Endothelial cell of umbilical vein (primary cell): Measurements from ENCODE around the gene LRP1-AS. TPM values are rescaled to one million over a fixed set of nuclear protein-coding genes. Genes with fewer than 3 reads are reported as not detected.

Experiments used
- BruUV-seq: library from RNA; stranded (reverse); fragments of 400-500 nt; replicated peaks from 2 replicates; lab custom pipeline; 2021; lab: Mats Ljungman, UMichigan
- CTCF ChIA-PET: fragments of 300-600, 350-600 bp; sonication (Branson Sonifier 250); formaldehyde crosslinking; loops from one replicate; lab custom pipeline; 2021; ENCODE audit warnings: antibody characterized with exemption, inconsistent platforms; lab: Charles Lee
- POLR2A ChIA-PET: fragments of 300-600, 350-600 bp; sonication (Branson Sonifier 250); formaldehyde crosslinking; loops from one replicate; lab custom pipeline; 2021; ENCODE audit warnings: antibody characterized with exemption, inconsistent platforms; lab: Charles Lee
- DNase-seq: peaks from one replicate; pipeline ENCODE4 v3.0.0-alpha.2; 2011; ENCODE audit warnings: low read depth, low spot score
- FAIRE-seq: peaks from 2 replicates; lab custom pipeline; 2011; peaks lifted over from hg19 to GRCh38; lab: Jason Lieb, UNC
- H2AFZ ChIP-seq: 2 replicates; pipeline ENCODE4 v1.6.0; 2012; ENCODE audit warnings: low read depth, low read length, control low read depth, inconsistent platforms
- H3K27ac ChIP-seq: 2 replicates; pipeline ENCODE4 v1.5.1; 2011; ENCODE audit warnings: low read depth, mild to moderate bottlenecking, control low read depth, low read length, moderate library complexity; ENCODE audit not compliant: insufficient read depth
- H3K27me3 ChIP-seq, 2 experiments: 2 replicates each; pipeline versions ENCODE4 v1.6.0 to v1.6.1; 2011; ENCODE audit warnings: low read length in 2 of 2, mixed read lengths in 1 of 2; ENCODE audit not compliant: control insufficient read depth in 2 of 2, insufficient read depth in 2 of 2
- H3K36me3 ChIP-seq, 2 experiments: 2 replicates in 1 of 2; 3 replicates in 1 of 2; pipeline ENCODE4 v1.5.1; 2011; ENCODE audit warnings: low read length in 2 of 2, mild to moderate bottlenecking in 1 of 2, moderate library complexity in 1 of 2; ENCODE audit not compliant: control insufficient read depth in 2 of 2, insufficient read depth in 2 of 2; ENCODE audit errors: extremely low read depth in 1 of 2
- H3K4me1 ChIP-seq: 3 replicates; pipeline ENCODE4 v1.5.1; 2011; ENCODE audit warnings: mild to moderate bottlenecking, low read length; ENCODE audit not compliant: control insufficient read depth, insufficient read depth; ENCODE audit errors: extremely low read depth
- H3K4me2 ChIP-seq: 2 replicates; pipeline ENCODE4 v1.6.1; 2011; ENCODE audit warnings: low read length, control low read depth, mixed read lengths; ENCODE audit not compliant: insufficient read depth
- H3K4me3 ChIP-seq, 3 experiments: fragments of 200-600 bp in 1 of 3; sonication (generic), shearing (Covaris generic) in 1 of 3; replicated peaks in 1 of 3; 2 replicates each; pipeline ENCODE4 v1.5.1; 2011 to 2016; ENCODE audit warnings: control low read depth in 3 of 3, low read length in 3 of 3, mild to moderate bottlenecking in 2 of 3, inconsistent platforms in 1 of 3, low read depth in 1 of 3, moderate library complexity in 1 of 3; ENCODE audit not compliant: insufficient read depth in 1 of 3
- H3K79me2 ChIP-seq: 2 replicates; pipeline ENCODE4 v1.6.0; 2012; ENCODE audit warnings: low read length, inconsistent platforms; ENCODE audit not compliant: control insufficient read depth, insufficient read depth
- H3K9ac ChIP-seq: replicated peaks from 2 replicates; pipeline ENCODE3; 2011; ENCODE audit warnings: low read length, control low read depth; ENCODE audit not compliant: insufficient read depth; ENCODE audit errors: extremely low read depth
- H3K9me1 ChIP-seq: replicated peaks from 3 replicates; pipeline ENCODE4 v1.6.0; 2011; ENCODE audit warnings: mild to moderate bottlenecking, low read length; ENCODE audit not compliant: control insufficient read depth, insufficient read depth; ENCODE audit errors: extremely low read depth
- H3K9me3 ChIP-seq: replicated peaks from 2 replicates; pipeline ENCODE4 v1.5.1; 2012; ENCODE audit warnings: low read length, inconsistent platforms; ENCODE audit not compliant: control insufficient read depth, insufficient read depth
- H4K20me1 ChIP-seq: replicated peaks from 2 replicates; pipeline ENCODE3; 2011; ENCODE audit warnings: mild to moderate bottlenecking, low read length; ENCODE audit not compliant: control insufficient read depth, insufficient read depth; ENCODE audit errors: extremely low read depth
- CTCF ChIP-seq, 2 donors: IDR thresholded peaks; 1 replicate in 1 of 2; 2 replicates in 1 of 2; pipeline ENCODE4 v1.5.1; 2011; ENCODE audit warnings: low read length in 2 of 2, mild to moderate bottlenecking in 2 of 2, moderate library complexity in 2 of 2, control low read depth in 1 of 2, inconsistent platforms in 1 of 2, low read depth in 1 of 2; ENCODE audit not compliant: insufficient read depth in 1 of 2; ENCODE audit errors: extremely low read depth in 1 of 2
- EZH2 ChIP-seq: IDR thresholded peaks from 2 replicates; pipeline ENCODE4 v1.6.1; 2012; ENCODE audit warnings: borderline replicate concordance, low read depth, mild to moderate bottlenecking, moderate library complexity, low read length, inconsistent platforms; ENCODE audit not compliant: severe bottlenecking
- FOS ChIP-seq: IDR thresholded peaks from 2 replicates; pipeline ENCODE4 v1.6.1; 2011; ENCODE audit warnings: mild to moderate bottlenecking, low read length, moderate library complexity, borderline replicate concordance; ENCODE audit not compliant: insufficient read depth
- GATA2 ChIP-seq: IDR thresholded peaks from 2 replicates; pipeline ENCODE4 v1.7.0; 2011; ENCODE audit warnings: low read depth, mild to moderate bottlenecking, moderate library complexity, mixed read lengths, low read length; ENCODE audit not compliant: insufficient read length, insufficient read depth
- JUN ChIP-seq: IDR thresholded peaks from 2 replicates; pipeline ENCODE4 v1.6.1; 2011; ENCODE audit warnings: borderline replicate concordance, low read depth; ENCODE audit not compliant: insufficient read length, insufficient read depth
- MAX ChIP-seq: IDR thresholded peaks from 2 replicates; pipeline ENCODE4 v1.6.1; 2011; ENCODE audit not compliant: insufficient read depth, insufficient read length
- MYC ChIP-seq: IDR thresholded peaks from one replicate; pipeline ENCODE4 v1.6.1; 2011; ENCODE audit warnings: mild to moderate bottlenecking, low read depth, low read length
- POLR2A ChIP-seq: IDR thresholded peaks from 2 replicates; pipeline ENCODE4 v1.6.1; 2012; ENCODE audit warnings: low read depth, mild to moderate bottlenecking, control low read depth, low read length
- POLR2AphosphoS5 ChIP-seq: IDR thresholded peaks from 2 replicates; pipeline ENCODE4 v1.6.1; 2012; ENCODE audit warnings: low read depth, mild to moderate bottlenecking, control low read depth, low read length, moderate library complexity; ENCODE audit not compliant: insufficient read depth
- dilution Hi-C: fragments of 300-500 bp; cut with MboI; formaldehyde crosslinking; loops from one replicate; pipeline ENCODE4 v1.15.0; 2019; ENCODE audit warnings: low sequenced_read_pairs; ENCODE audit not compliant: extremely low pct_ligation_motif_present
- intact Hi-C: fragments of 100-400 bp; cut with micrococcal nuclease; formaldehyde crosslinking; loops from one replicate; pipeline ENCODE4 v1.10.0; 2022
- polyA plus RNA-seq, 4 experiments: library from polyadenylated mRNA; depleted of rRNA in 3 of 4; stranded (reverse) in 3 of 4; unstranded in 1 of 4; fragments of >200 nt; gene quantifications; 2 replicates each; pipeline versions ENCODE4 v1.2.1 to v1.2.3, GENCODE V29; 2011 to 2012; ENCODE audit warnings: missing spikeins in 1 of 4
- total RNA-seq: library from RNA; stranded (reverse); gene quantifications from 2 replicates; pipeline ENCODE4 v1.2.3, GENCODE V29; 2021

Gene LRP1-AS
- total and polyA plus RNA-seq, 2 donors (not counting 3 experiments of a cell fraction or from before 2014, with no cell fraction given), result not detected

- Histone ChIP-seq H3K79me2 (no peaks in the 10 kb centered on the region), H3K27me3 (no peaks in the 10 kb centered on the region), H3K4me2 (no peak overlapping the region), H3K36me3 (no peaks in the 10 kb centered on the region), H4K20me1 (no peaks in the 10 kb centered on the region), H2AFZ (no peak overlapping the region), H3K4me1 (no peaks in the 10 kb centered on the region), H3K9me3 (no peaks in the 10 kb centered on the region), H3K9ac (no peak overlapping the region), H3K27ac (no peak overlapping the region), H3K9me1 (no peaks in the 10 kb centered on the region), H3K4me3 (no peak overlapping the region)
- intact Hi-C loops (no loop called here), dilution Hi-C loops (loop anchor here (5.0 kb wide), 1 partner anchor 48 kb away; no protein-coding TSS in a partner anchor)
- ChIA-PET POLR2A (interaction anchor here (0.6 kb wide), 1 partner anchor 42 kb away, joined by 3 read pairs; the partner anchor contains the start of gene LRP1), CTCF (interaction anchor here (1.0 to 13.0 kb wide), 4 partner anchors 16 to 101 kb away, joined by 3 to 429 read pairs (median 56); partner anchors contain the start of gene LRP1)
- no peak for DNase-seq
- FAIRE-seq, result no peak
- no TSS peak for BruUV-seq
- TF ChIP-seq MYC, result no peak
- TF ChIP-seq POLR2AphosphoS5, result no peak
- TF ChIP-seq GATA2, result no peak
- TF ChIP-seq EZH2, result no peak
- TF ChIP-seq CTCF (IDR thresholded peaks at IDR 0.05; ENCODE audit: extremely low read depth in 1 of 2, insufficient read depth in 1 of 2, low read depth in 1 of 2, low read length in 2 of 2), result no peak
- no peak for TF ChIP-seq JUN
- TF ChIP-seq POLR2A, result no peak
- TF ChIP-seq MAX, result no peak
- no peak for TF ChIP-seq FOS
These were observed 22.6 kb upstream of the LRP1-AS start for GRCh38 chr12:57169969-57170368.
